Astrocyte (in vitro differentiated cells and primary cell): ENCODE data around the gene RCAN2. TPM values are rescaled to one million over a fixed set of nuclear protein-coding genes. Genes with fewer than 3 reads are reported as not detected.
A peak's percentile ranks its signal among the peaks of the same experiment; 100 is the strongest.

ENCODE experiments used
- DNase-seq: peaks from one replicate; pipeline ENCODE4 v3.0.0-alpha.2; 2010; ENCODE audit warnings: low read depth
- FAIRE-seq: peaks from 2 replicates; lab custom pipeline; 2011; peaks lifted over from hg19 to GRCh38; lab: Jason Lieb, UNC
- H2AFZ ChIP-seq: 2 replicates; pipeline ENCODE4 v1.6.0; 2012; ENCODE audit warnings: low read depth, low read length, inconsistent platforms
- H3K27ac ChIP-seq: 2 replicates; pipeline ENCODE4 v1.5.1; 2011; ENCODE audit warnings: low read depth, low read length, inconsistent platforms
- H3K27me3 ChIP-seq: 2 replicates; pipeline ENCODE4 v1.6.0; 2011; ENCODE audit warnings: low read length, inconsistent platforms; ENCODE audit not compliant: insufficient read depth
- H3K36me3 ChIP-seq: 2 replicates; pipeline ENCODE4 v1.5.1; 2011; ENCODE audit warnings: low read length, inconsistent platforms; ENCODE audit not compliant: insufficient read depth
- H3K4me1 ChIP-seq: 2 replicates; pipeline ENCODE4 v1.5.1; 2011; ENCODE audit warnings: low read length, inconsistent platforms; ENCODE audit not compliant: insufficient read depth
- H3K4me2 ChIP-seq: 2 replicates; pipeline ENCODE4 v1.6.0; 2012; ENCODE audit warnings: low read length, inconsistent platforms
- H3K4me3 ChIP-seq: 2 replicates; pipeline ENCODE4 v1.5.1; 2011; ENCODE audit warnings: low read depth, mild to moderate bottlenecking, low read length, inconsistent platforms; ENCODE audit not compliant: insufficient read depth
- H3K79me2 ChIP-seq: 2 replicates; pipeline ENCODE4 v1.6.0; 2012; ENCODE audit warnings: mild to moderate bottlenecking, low read length, inconsistent platforms; ENCODE audit not compliant: insufficient read depth
- H3K9ac ChIP-seq: 2 replicates; pipeline ENCODE4 v1.6.0; 2012; ENCODE audit warnings: mild to moderate bottlenecking, low read length, inconsistent platforms
- H3K9me3 ChIP-seq: 2 replicates; pipeline ENCODE4 v1.5.1; 2012; ENCODE audit warnings: low read depth, mild to moderate bottlenecking, low read length, inconsistent platforms; ENCODE audit not compliant: insufficient read depth
- H4K20me1 ChIP-seq: 2 replicates; pipeline ENCODE4 v1.6.0; 2012; ENCODE audit warnings: low read length, inconsistent platforms; ENCODE audit not compliant: insufficient read depth
- H3K27ac Mint-ChIP-seq: one replicate; pipeline ENCODE4 v1.8.0; 2021; ENCODE audit warnings: mild to moderate bottlenecking, mixed read lengths; ENCODE audit not compliant: unreplicated experiment
- H3K27me3 Mint-ChIP-seq: one replicate; pipeline ENCODE4 v1.8.0; 2021; ENCODE audit warnings: low read depth, mixed read lengths; ENCODE audit not compliant: unreplicated experiment
- H3K36me3 Mint-ChIP-seq: one replicate; pipeline ENCODE4 v1.8.0; 2021; ENCODE audit warnings: low read depth, mixed read lengths; ENCODE audit not compliant: unreplicated experiment
- H3K4me1 Mint-ChIP-seq: one replicate; pipeline ENCODE4 v1.8.0; 2021; ENCODE audit warnings: low read depth, mixed read lengths; ENCODE audit not compliant: unreplicated experiment
- H3K4me3 Mint-ChIP-seq: one replicate; pipeline ENCODE4 v1.8.0; 2021; ENCODE audit warnings: mild to moderate bottlenecking, moderate library complexity, mixed read lengths; ENCODE audit not compliant: unreplicated experiment
- H3K9me3 Mint-ChIP-seq: one replicate; pipeline ENCODE4 v1.8.0; 2021; ENCODE audit warnings: mild to moderate bottlenecking, mixed read lengths; ENCODE audit not compliant: unreplicated experiment
- EZH2 ChIP-seq: IDR thresholded peaks from 2 replicates; pipeline ENCODE4 v1.6.1; 2012; ENCODE audit warnings: mild to moderate bottlenecking, low read length, inconsistent platforms; ENCODE audit not compliant: insufficient read depth
- total RNA-seq: library from RNA; stranded (reverse); gene quantifications from 2 replicates; pipeline ENCODE4 v1.2.1, GENCODE V29; 2021
- TF ChIP-seq, protein P1 (sequence below): IDR thresholded peaks from 2 replicates; pipeline ENCODE4 v1.5.1; 2011; ENCODE audit warnings: low read depth, mild to moderate bottlenecking, inconsistent platforms, low read length, moderate library complexity; ENCODE audit not compliant: insufficient read depth

The RCAN2 gene
- total RNA-seq, 1 donor from 2014 or later = 10.6 TPM

GRCh38 chr6:46222286-46222685, 269.0 kb downstream of the RCAN2 start:
- Mint-ChIP-seq H3K36me3 (peaks cover 3% of the 10 kb centered on the region), H3K9me3 (peaks cover 5% of the 10 kb centered on the region), H3K27me3 (no peaks in the 10 kb centered on the region), H3K4me1 (no peaks in the 10 kb centered on the region), H3K27ac (no peak overlapping the region), H3K4me3 (no peak overlapping the region)
- no peak for FAIRE-seq
- Histone ChIP-seq H3K9ac (no peak overlapping the region), H3K4me2 (no peak overlapping the region), H3K27me3 (no peaks in the 10 kb centered on the region), H3K9me3 (no peaks in the 10 kb centered on the region), H3K4me1 (no peaks in the 10 kb centered on the region), H3K4me3 (no peak overlapping the region), H3K27ac (no peak overlapping the region), H3K36me3 (no peaks in the 10 kb centered on the region), H4K20me1 (no peaks in the 10 kb centered on the region), H3K79me2 (no peaks in the 10 kb centered on the region), H2AFZ (no peak overlapping the region)
- TF ChIP-seq EZH2 = no peak
- TF ChIP-seq, protein P1, sequence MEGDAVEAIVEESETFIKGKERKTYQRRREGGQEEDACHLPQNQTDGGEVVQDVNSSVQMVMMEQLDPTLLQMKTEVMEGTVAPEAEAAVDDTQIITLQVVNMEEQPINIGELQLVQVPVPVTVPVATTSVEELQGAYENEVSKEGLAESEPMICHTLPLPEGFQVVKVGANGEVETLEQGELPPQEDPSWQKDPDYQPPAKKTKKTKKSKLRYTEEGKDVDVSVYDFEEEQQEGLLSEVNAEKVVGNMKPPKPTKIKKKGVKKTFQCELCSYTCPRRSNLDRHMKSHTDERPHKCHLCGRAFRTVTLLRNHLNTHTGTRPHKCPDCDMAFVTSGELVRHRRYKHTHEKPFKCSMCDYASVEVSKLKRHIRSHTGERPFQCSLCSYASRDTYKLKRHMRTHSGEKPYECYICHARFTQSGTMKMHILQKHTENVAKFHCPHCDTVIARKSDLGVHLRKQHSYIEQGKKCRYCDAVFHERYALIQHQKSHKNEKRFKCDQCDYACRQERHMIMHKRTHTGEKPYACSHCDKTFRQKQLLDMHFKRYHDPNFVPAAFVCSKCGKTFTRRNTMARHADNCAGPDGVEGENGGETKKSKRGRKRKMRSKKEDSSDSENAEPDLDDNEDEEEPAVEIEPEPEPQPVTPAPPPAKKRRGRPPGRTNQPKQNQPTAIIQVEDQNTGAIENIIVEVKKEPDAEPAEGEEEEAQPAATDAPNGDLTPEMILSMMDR = no peak
- no peak for DNase-seq

- Histone ChIP-seq H3K4me3 (no peak overlapping the region), H3K36me3 (no peaks in the 10 kb centered on the region), H3K4me2 (no peak overlapping the region), H3K9me3 (no peaks in the 10 kb centered on the region), H3K9ac (no peak overlapping the region), H3K27me3 (no peaks in the 10 kb centered on the region), H3K79me2 (no peaks in the 10 kb centered on the region), H3K4me1 (no peaks in the 10 kb centered on the region), H4K20me1 (no peaks in the 10 kb centered on the region), H2AFZ (no peak overlapping the region), H3K27ac (no peak overlapping the region)
- Mint-ChIP-seq H3K4me1 (no peaks in the 10 kb centered on the region), H3K27me3 (no peaks in the 10 kb centered on the region), H3K36me3 (peaks cover 3% of the 10 kb centered on the region), H3K27ac (no peak overlapping the region), H3K9me3 (peaks cover 5% of the 10 kb centered on the region), H3K4me3 (no peak overlapping the region)
- FAIRE-seq = peak; percentile 5
- no peak for DNase-seq
- TF ChIP-seq, protein P1 = peak; percentile 93
- no peak for TF ChIP-seq EZH2
These were observed 269.9 kb downstream of the RCAN2 start for GRCh38 chr6:46221222-46221793.

DNA sequence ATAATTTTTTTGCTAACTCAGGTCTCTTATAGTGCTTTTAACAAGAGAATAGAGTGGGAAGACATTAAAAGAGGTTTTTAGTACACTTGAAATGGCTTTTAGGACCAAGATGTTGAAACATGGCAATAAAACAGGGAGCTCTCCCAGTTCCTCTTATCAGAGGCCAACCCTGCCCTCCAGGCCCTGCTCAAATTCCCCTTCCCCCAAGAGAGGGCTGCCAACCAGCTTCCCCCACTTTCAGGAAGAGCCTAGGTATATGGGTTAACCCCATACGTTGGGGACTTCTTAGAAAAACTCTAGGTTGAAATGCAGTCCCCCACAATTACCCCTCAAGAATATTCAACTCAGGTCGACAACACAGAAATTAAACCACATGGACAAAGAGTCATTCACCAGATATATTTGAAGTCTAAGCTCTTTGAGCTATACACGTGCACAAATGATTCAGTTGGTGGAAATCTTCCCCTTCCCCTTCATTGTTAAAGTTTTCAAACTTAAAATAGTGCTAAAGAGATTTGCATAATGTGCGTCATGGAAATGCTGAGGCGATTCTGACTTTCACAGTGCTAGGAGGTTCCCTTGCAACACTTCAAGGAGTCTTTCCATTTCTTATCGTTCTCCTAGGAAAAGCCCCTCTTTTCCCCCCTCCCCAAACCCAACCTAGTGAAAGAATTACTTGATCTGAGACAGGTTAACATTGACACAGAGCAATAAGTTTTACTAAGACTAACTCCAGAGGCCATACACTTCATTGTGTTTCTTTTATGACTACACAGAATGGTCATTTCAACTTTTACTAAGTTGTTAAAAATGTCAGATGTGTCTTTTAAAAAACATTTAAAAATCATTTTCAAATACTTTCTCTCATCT, 270.7 kb downstream of the RCAN2 start:
- Mint-ChIP-seq H3K36me3 (peaks cover 3% of the 10 kb centered on the region), H3K4me3 (no peak overlapping the region), H3K27me3 (no peaks in the 10 kb centered on the region), H3K9me3 (no peaks in the 10 kb centered on the region), H3K27ac (no peak overlapping the region), H3K4me1 (no peaks in the 10 kb centered on the region)
- no peak overlapping the region for H3K9ac ChIP-seq
- no peaks in the 10 kb centered on the region for H4K20me1 ChIP-seq
- no peaks in the 10 kb centered on the region for H3K79me2 ChIP-seq
- TF ChIP-seq EZH2 = no peak
- TF ChIP-seq, protein P1 = no peak
- FAIRE-seq = no peak
- no peaks in the 10 kb centered on the region for H3K36me3 ChIP-seq
- H3K4me3 ChIP-seq = no peak overlapping the region
- no peak overlapping the region for H2AFZ ChIP-seq
- no peak overlapping the region for H3K27ac ChIP-seq
- no peak overlapping the region for H3K4me2 ChIP-seq
- peaks cover 3% of the 10 kb centered on the region for H3K27me3 ChIP-seq
- no peaks in the 10 kb centered on the region for H3K4me1 ChIP-seq
- no peak for DNase-seq
- no peaks in the 10 kb centered on the region for H3K9me3 ChIP-seq
